ENCODE results near the gene RNF32. TPM values are rescaled to one million over a fixed set of nuclear protein-coding genes. Genes with fewer than 3 reads are reported as not detected.

The RNF32 gene
- total RNA-seq, 1 donor from 2014 or later, result 1.6 TPM

- Mint-ChIP-seq H3K9me3 (ENCODE audit: unreplicated experiment) (peaks cover 12% of the 10 kb centered on the region), H3K4me3 (ENCODE audit: unreplicated experiment) (no peak overlapping the region), H3K27me3 (ENCODE audit: low read depth, unreplicated experiment) (peaks cover 19% of the 10 kb centered on the region), H3K4me1 (ENCODE audit: low read depth, unreplicated experiment) (no peaks in the 10 kb centered on the region), H3K27ac (ENCODE audit: unreplicated experiment) (peak overlapping the region; percentile 5), H3K36me3 (ENCODE audit: low read depth, unreplicated experiment) (no peaks in the 10 kb centered on the region)
- Histone ChIP-seq H3K9ac (ENCODE audit: low read length) (no peak overlapping the region), H3K4me3 (ENCODE audit: insufficient read depth, low read depth, low read length) (no peak overlapping the region), H3K9me3 (ENCODE audit: insufficient read depth, low read depth, low read length) (no peaks in the 10 kb centered on the region), H3K79me2 (ENCODE audit: insufficient read depth, low read length) (no peaks in the 10 kb centered on the region), H2AFZ (ENCODE audit: low read depth, low read length) (no peak overlapping the region), H3K27ac (ENCODE audit: low read depth, low read length) (no peak overlapping the region), H3K4me1 (ENCODE audit: insufficient read depth, low read length) (no peaks in the 10 kb centered on the region), H3K4me2 (ENCODE audit: low read length) (no peak overlapping the region), H4K20me1 (ENCODE audit: insufficient read depth, low read length) (no peaks in the 10 kb centered on the region), H3K27me3 (ENCODE audit: insufficient read depth, low read length) (no peaks in the 10 kb centered on the region), H3K36me3 (ENCODE audit: insufficient read depth, low read length) (no peaks in the 10 kb centered on the region)
- TF ChIP-seq EZH2 (IDR thresholded peaks at IDR 0.05; ENCODE audit: insufficient read depth, low read length), result no peak
- no peak for TF ChIP-seq CTCF (IDR thresholded peaks at IDR 0.05; ENCODE audit: insufficient read depth, low read depth, low read length)
- FAIRE-seq (no peak), DNase-seq (ENCODE audit: low read depth) (no peak)
Observed at GRCh38 chr7:156620291-156620675, 20.3 kb upstream of the RNF32 start.

- Mint-ChIP-seq H3K27ac (ENCODE audit: unreplicated experiment) (no peak overlapping the region), H3K4me3 (ENCODE audit: unreplicated experiment) (no peak overlapping the region), H3K36me3 (ENCODE audit: low read depth, unreplicated experiment) (no peaks in the 10 kb centered on the region), H3K27me3 (ENCODE audit: low read depth, unreplicated experiment) (peaks cover 14% of the 10 kb centered on the region), H3K9me3 (ENCODE audit: unreplicated experiment) (peaks cover 12% of the 10 kb centered on the region), H3K4me1 (ENCODE audit: low read depth, unreplicated experiment) (no peaks in the 10 kb centered on the region)
- Histone ChIP-seq H3K79me2 (ENCODE audit: insufficient read depth, low read length) (no peaks in the 10 kb centered on the region), H2AFZ (ENCODE audit: low read depth, low read length) (no peak overlapping the region), H3K9ac (ENCODE audit: low read length) (no peak overlapping the region), H3K36me3 (ENCODE audit: insufficient read depth, low read length) (no peaks in the 10 kb centered on the region), H3K4me1 (ENCODE audit: insufficient read depth, low read length) (no peaks in the 10 kb centered on the region), H3K27ac (ENCODE audit: low read depth, low read length) (no peak overlapping the region), H3K9me3 (ENCODE audit: insufficient read depth, low read depth, low read length) (no peaks in the 10 kb centered on the region), H3K27me3 (ENCODE audit: insufficient read depth, low read length) (no peaks in the 10 kb centered on the region), H4K20me1 (ENCODE audit: insufficient read depth, low read length) (no peaks in the 10 kb centered on the region), H3K4me2 (ENCODE audit: low read length) (no peak overlapping the region), H3K4me3 (ENCODE audit: insufficient read depth, low read depth, low read length) (no peak overlapping the region)
- TF ChIP-seq CTCF (IDR thresholded peaks at IDR 0.05; ENCODE audit: insufficient read depth, low read depth, low read length) (no peak), EZH2 (IDR thresholded peaks at IDR 0.05; ENCODE audit: insufficient read depth, low read length) (no peak)
- no peak for FAIRE-seq
- DNase-seq (ENCODE audit: low read depth), result no peak
Observed at GRCh38 chr7:156621652-156622051, 18.9 kb upstream of the RNF32 start.

DNA sequence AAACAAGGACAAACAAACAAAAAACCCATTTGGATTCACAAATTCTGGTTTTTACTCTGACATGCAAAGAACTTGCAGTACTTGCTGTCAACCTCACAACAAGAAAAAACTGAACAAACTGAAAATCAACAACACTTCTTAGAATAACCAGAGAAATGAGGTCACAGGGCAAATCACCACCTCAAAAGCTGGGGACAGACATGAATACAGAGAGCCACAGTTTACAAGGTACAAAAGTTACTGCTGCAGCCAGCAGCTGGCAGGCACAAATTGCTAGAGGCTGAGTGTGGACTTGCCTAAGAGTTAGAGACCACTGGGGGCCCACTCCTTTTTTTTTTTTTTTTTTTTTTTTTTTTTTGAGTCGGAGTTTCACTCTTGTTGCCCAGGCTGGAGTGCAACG lies 15.0 kb upstream of the RNF32 start:
- H3K9me3 ChIP-seq (ENCODE audit: insufficient read depth, low read depth, low read length), result peaks cover 10% of the 10 kb centered on the region
- H4K20me1 ChIP-seq (ENCODE audit: insufficient read depth, low read length), result no peaks in the 10 kb centered on the region
- no peaks in the 10 kb centered on the region for H3K79me2 ChIP-seq (ENCODE audit: insufficient read depth, low read length)
- no peaks in the 10 kb centered on the region for H3K4me1 ChIP-seq (ENCODE audit: insufficient read depth, low read length)
- Mint-ChIP-seq H3K4me1 (ENCODE audit: low read depth, unreplicated experiment) (no peaks in the 10 kb centered on the region), H3K4me3 (ENCODE audit: unreplicated experiment) (no peak overlapping the region), H3K36me3 (ENCODE audit: low read depth, unreplicated experiment) (peaks cover 6% of the 10 kb centered on the region), H3K27ac (ENCODE audit: unreplicated experiment) (peak overlapping the region; percentile 59), H3K9me3 (ENCODE audit: unreplicated experiment) (peaks cover 28% of the 10 kb centered on the region), H3K27me3 (ENCODE audit: low read depth, unreplicated experiment) (no peaks in the 10 kb centered on the region)
- DNase-seq (ENCODE audit: low read depth) (no peak), FAIRE-seq (no peak)
- no peak overlapping the region for H2AFZ ChIP-seq (ENCODE audit: low read depth, low read length)
- H3K27ac ChIP-seq (ENCODE audit: low read depth, low read length), result no peak overlapping the region
- H3K9ac ChIP-seq (ENCODE audit: low read length), result no peak overlapping the region
- H3K27me3 ChIP-seq (ENCODE audit: insufficient read depth, low read length), result no peaks in the 10 kb centered on the region
- no peak overlapping the region for H3K4me3 ChIP-seq (ENCODE audit: insufficient read depth, low read depth, low read length)
- no peak overlapping the region for H3K4me2 ChIP-seq (ENCODE audit: low read length)
- TF ChIP-seq EZH2 (IDR thresholded peaks at IDR 0.05; ENCODE audit: insufficient read depth, low read length) (no peak), CTCF (IDR thresholded peaks at IDR 0.05; ENCODE audit: insufficient read depth, low read depth, low read length) (no peak)
- no peaks in the 10 kb centered on the region for H3K36me3 ChIP-seq (ENCODE audit: insufficient read depth, low read length)
